ENCODE data around the gene GCGR. TPM values are rescaled to one million over a fixed set of nuclear protein-coding genes. Genes with fewer than 3 reads are reported as not detected.

Gene GCGR
- total and polyA plus RNA-seq, 2 of the 13 experiments (the other 11 are each of a cell fraction or from before 2014, with no cell fraction given) = 0.04 to 0.13 TPM

- TF ChIP-seq MNT (IDR thresholded peaks at IDR 0.05) = peak; percentile 93
- peak; percentile 45; the same call in 1 of the 2 replicates for TF ChIP-seq PRDM15 (CRISPR knock-in tag; IDR thresholded peaks at IDR 0.05)
- peak; percentile 96 for TF ChIP-seq ZC3H13 (CRISPR knock-in tag; IDR thresholded peaks at IDR 0.05)
- TF ChIP-seq RAD51 (IDR thresholded peaks at IDR 0.05; ENCODE audit: borderline replicate concordance) = no peak
- peak; percentile 75; the same call in 1 of the 2 replicates for TF ChIP-seq DZIP1 (CRISPR knock-in tag; IDR thresholded peaks at IDR 0.05)
- peak; percentile 84; the same call in 1 of the 2 replicates for TF ChIP-seq ZSCAN21 (CRISPR knock-in tag; IDR thresholded peaks at IDR 0.05; ENCODE audit: borderline replicate concordance)
- TF ChIP-seq TIGD3 (CRISPR knock-in tag; IDR thresholded peaks at IDR 0.05; ENCODE audit: borderline replicate concordance) = peak; percentile 91; the same call in 1 of the 2 replicates
- TF ChIP-seq ISX (CRISPR knock-in tag; conservative IDR thresholded peaks at IDR 0.05) = no peak
- peak; percentile 10; the same call in 1 of the 2 replicates for TF ChIP-seq NRL (CRISPR knock-in tag; IDR thresholded peaks at IDR 0.05; ENCODE audit: borderline replicate concordance)
- TF ChIP-seq THAP8 (CRISPR knock-in tag; IDR thresholded peaks at IDR 0.05; ENCODE audit: borderline replicate concordance) = no peak
- TF ChIP-seq SP5 (CRISPR knock-in tag; IDR thresholded peaks at IDR 0.05; ENCODE audit: borderline replicate concordance, low read depth) = peak; percentile 91
- TF ChIP-seq ESRRA (CRISPR knock-in tag; IDR thresholded peaks at IDR 0.05; ENCODE audit: low read depth) = peak; percentile 67; the same call in 1 of the 2 replicates
- TF ChIP-seq CREBL2 (CRISPR knock-in tag; IDR thresholded peaks at IDR 0.05; ENCODE audit: borderline replicate concordance) = 0 out of 2 replicates have a peak, but pooled peaks have one; percentile 75
- no peak for TF ChIP-seq TERF1 (CRISPR knock-in tag; IDR thresholded peaks at IDR 0.05)
- peak; percentile 96 for TF ChIP-seq GATAD1 (CRISPR knock-in tag; IDR thresholded peaks at IDR 0.05)
These were observed 57.0 kb downstream of the GCGR start (continued) for GRCh38 chr17:81860756-81861568.

Measured in HepG2 (cell line).